Lung microvascular endothelial cell (primary cell): Measurements from ENCODE around the gene EPS15. TPM values are rescaled to one million over a fixed set of nuclear protein-coding genes. Genes with fewer than 3 reads are reported as not detected.

Source experiments
- DNase-seq, 2 donors: peaks; one replicate each; pipeline versions ENCODE4 v3.0.0 to v3.0.0-alpha.2; 2010; ENCODE audit warnings: low read depth in 2 of 2
- total RNA-seq: library from RNA; depleted of rRNA; stranded (reverse); fragments of >200 nt; gene quantifications from 2 replicates; pipeline ENCODE4 v1.2.1, GENCODE V29; 2014

The EPS15 gene
- total RNA-seq, 1 donor from 2014 or later: 83.1 TPM

GRCh38 chr1:51320967-51321923, 197.8 kb downstream of the EPS15 start:
- no peak for DNase-seq

GRCh38 chr1:51317798-51318197, 201.3 kb downstream of the EPS15 start:
- no peak for DNase-seq

- DNase-seq: no peak
Observed at GRCh38 chr1:51316846-51317120, 202.3 kb downstream of the EPS15 start.

GRCh38 chr1:51316113-51316845, 202.8 kb downstream of the EPS15 start:
- DNase-seq: no peak

GRCh38 chr1:51314974-51315373, 204.1 kb downstream of the EPS15 start:
- no peak for DNase-seq

- peak; percentile 54 to 90 for DNase-seq
Observed at GRCh38 chr1:51313961-51314777, 204.9 kb downstream of the EPS15 start.

- peak; percentile 12 to 30 for DNase-seq
Observed at GRCh38 chr1:51313268-51313852, 205.7 kb downstream of the EPS15 start.

- no peak for DNase-seq
Observed at GRCh38 chr1:51312718-51313117, 206.3 kb downstream of the EPS15 start.

GRCh38 chr1:51311826-51312225, 207.2 kb downstream of the EPS15 start:
- no peak for DNase-seq

- peak; percentile 51 to 94 for DNase-seq
Observed at GRCh38 chr1:51310871-51311613, 208.0 kb downstream of the EPS15 start.

- no peak for DNase-seq
Observed at GRCh38 chr1:51309291-51309690, 209.8 kb downstream of the EPS15 start.

GRCh38 chr1:51308636-51309035, 210.4 kb downstream of the EPS15 start:
- no peak for DNase-seq

- DNase-seq: no peak
Observed at GRCh38 chr1:51306950-51307349, 212.1 kb downstream of the EPS15 start.

GRCh38 chr1:51305371-51305823, 213.7 kb downstream of the EPS15 start:
- no peak for DNase-seq

- DNase-seq: no peak
Observed at GRCh38 chr1:51304360-51304759, 214.7 kb downstream of the EPS15 start.

Other genes starting within 250 kb of the EPS15 start
- gene TTC39A, start 188.7 kb downstream of the EPS15 start, total RNA-seq: 1.6 and 2.4 TPM in 2 replicates
- gene OSBPL9, start 97.8 kb upstream of the EPS15 start, total RNA-seq: 79.0 and 81.1 TPM in 2 replicates